ENCODE results near the gene PTDSS2.
"Not testable (repeated sequence)": the region's sequence is repeated elsewhere in the genome, so short reads cannot be mapped to it uniquely, and the experiment has no call there.

The PTDSS2 gene

GRCh38 chr11:452203-452744, 2.2 kb downstream of the PTDSS2 start:
- DNase-seq = no peak

GRCh38 chr11:452916-453527, 2.9 kb downstream of the PTDSS2 start:
- DNase-seq = no peak

- DNase-seq = no peak
These were observed 3.5 kb downstream of the PTDSS2 start for GRCh38 chr11:453564-453963.

- DNase-seq = no peak
These were observed 4.0 kb downstream of the PTDSS2 start for GRCh38 chr11:454043-454442.

- no peak for DNase-seq
These were observed 4.9 kb downstream of the PTDSS2 start for GRCh38 chr11:454801-455565.

GRCh38 chr11:455566-456147, 5.6 kb downstream of the PTDSS2 start:
- DNase-seq = no peak

GRCh38 chr11:456533-456932, 6.5 kb downstream of the PTDSS2 start:
- DNase-seq = no peak

GRCh38 chr11:457111-457760, 7.2 kb downstream of the PTDSS2 start:
- DNase-seq = peak in 1 of 2 experiments; percentile 24

- DNase-seq = no peak
These were observed 9.6 kb downstream of the PTDSS2 start for GRCh38 chr11:459511-460220.

- no peak for DNase-seq
These were observed 10.5 kb downstream of the PTDSS2 start for GRCh38 chr11:460331-461199.

GRCh38 chr11:461626-462025, 11.5 kb downstream of the PTDSS2 start:
- DNase-seq = no peak

- DNase-seq = no peak
These were observed 12.2 kb downstream of the PTDSS2 start for GRCh38 chr11:462107-462890.

GRCh38 chr11:464316-464715, 14.2 kb downstream of the PTDSS2 start:
- DNase-seq = no peak

- no peak for DNase-seq
These were observed 15.9 kb downstream of the PTDSS2 start for GRCh38 chr11:465896-466530.

- no peak for DNase-seq
These were observed 18.0 kb downstream of the PTDSS2 start for GRCh38 chr11:468036-468435.

GRCh38 chr11:468493-468892, 18.4 kb downstream of the PTDSS2 start:
- no peak for DNase-seq

- not testable (repeated sequence) for DNase-seq
These were observed 19.1 kb downstream of the PTDSS2 start for GRCh38 chr11:469026-469683.

- DNase-seq = no peak
These were observed 19.8 kb downstream of the PTDSS2 start for GRCh38 chr11:469684-470560.

Measured in stimulated activated CD4-positive, alpha-beta T cell treated with anti-CD3 and anti-CD28 coated beads, Interleukin-4, amount 100 ng/mL, for 4 hours (primary cell).